Fibroblast of lung (primary cell): ENCODE data around the gene DNAJB11.

Experiments
- EZH2 ChIP-seq: IDR thresholded peaks from 2 replicates; pipeline ENCODE4 v1.5.1; 2012; ENCODE audit warnings: low read length, control low read depth, mild to moderate bottlenecking; ENCODE audit errors: missing control alignments
- TF ChIP-seq, protein P1 (sequence below), 2 donors: IDR thresholded peaks in 1 of 2; conservative IDR thresholded peaks in 1 of 2; 1 replicate in 1 of 2; 2 replicates in 1 of 2; pipeline ENCODE4 v1.5.1; 2011 to 2012; ENCODE audit warnings: low read length in 2 of 2, control low read depth in 1 of 2, inconsistent platforms in 1 of 2, low read depth in 1 of 2, mild to moderate bottlenecking in 1 of 2

- TF ChIP-seq, protein P1, sequence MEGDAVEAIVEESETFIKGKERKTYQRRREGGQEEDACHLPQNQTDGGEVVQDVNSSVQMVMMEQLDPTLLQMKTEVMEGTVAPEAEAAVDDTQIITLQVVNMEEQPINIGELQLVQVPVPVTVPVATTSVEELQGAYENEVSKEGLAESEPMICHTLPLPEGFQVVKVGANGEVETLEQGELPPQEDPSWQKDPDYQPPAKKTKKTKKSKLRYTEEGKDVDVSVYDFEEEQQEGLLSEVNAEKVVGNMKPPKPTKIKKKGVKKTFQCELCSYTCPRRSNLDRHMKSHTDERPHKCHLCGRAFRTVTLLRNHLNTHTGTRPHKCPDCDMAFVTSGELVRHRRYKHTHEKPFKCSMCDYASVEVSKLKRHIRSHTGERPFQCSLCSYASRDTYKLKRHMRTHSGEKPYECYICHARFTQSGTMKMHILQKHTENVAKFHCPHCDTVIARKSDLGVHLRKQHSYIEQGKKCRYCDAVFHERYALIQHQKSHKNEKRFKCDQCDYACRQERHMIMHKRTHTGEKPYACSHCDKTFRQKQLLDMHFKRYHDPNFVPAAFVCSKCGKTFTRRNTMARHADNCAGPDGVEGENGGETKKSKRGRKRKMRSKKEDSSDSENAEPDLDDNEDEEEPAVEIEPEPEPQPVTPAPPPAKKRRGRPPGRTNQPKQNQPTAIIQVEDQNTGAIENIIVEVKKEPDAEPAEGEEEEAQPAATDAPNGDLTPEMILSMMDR (conservative IDR thresholded peaks at IDR 0.05 in 1 of 2, IDR thresholded peaks at IDR 0.05 in 1 of 2; ENCODE audit: low read depth in 1 of 2, low read length in 2 of 2), result no peak
- no peak for TF ChIP-seq EZH2
These were observed 44.9 kb upstream of the DNAJB11 start for GRCh38 chr3:186525369-186526255.
